Measurements from ENCODE around the gene SETD1A. TPM values are rescaled to one million over a fixed set of nuclear protein-coding genes. Genes with fewer than 3 reads are reported as not detected.

The SETD1A gene
- total and polyA plus RNA-seq, 2 of the 4 experiments (the other 2 are of a cell fraction): 0.54 to 5.8 TPM

- no peak for TF ChIP-seq CHD1 (IDR thresholded peaks at IDR 0.05; ENCODE audit: low read depth, low read length)
Observed at GRCh38 chr16:30979170-30980022, 21.8 kb downstream of the SETD1A start (continued).

GRCh38 chr16:30980023-30980371 is 22.4 kb downstream of the SETD1A start:
- Histone ChIP-seq H2BK20ac (ENCODE audit: low read depth, low read length) (no peak overlapping the region), H3K9me3 (ENCODE audit: control insufficient read depth, insufficient read depth, low read length) (no peaks in the 10 kb centered on the region), H3K4ac (ENCODE audit: low read depth, low read length) (no peak overlapping the region), H3K4me2 (ENCODE audit: low read depth, low read length) (no peak overlapping the region), H2AFZ (replicated peaks; ENCODE audit: low read length, poor library complexity) (no peak overlapping the region), H3K4me1 (ENCODE audit: control insufficient read depth, insufficient read depth, low read length) (no peaks in the 10 kb centered on the region), H3K36me3 (ENCODE audit: control insufficient read depth, insufficient read depth, low read length) (peaks cover 65% of the 10 kb centered on the region), H3K79me1 (ENCODE audit: low read depth in 1 of 2, low read length in 2 of 2) (peaks cover 8 to 12% of the 10 kb centered on the region in 2 experiments; a peak in 2 of 4 replicates), H2BK120ac (ENCODE audit: low read depth, low read length) (no peak overlapping the region), H3K9me1 (ENCODE audit: insufficient read depth, low read length) (no peaks in the 10 kb centered on the region), H2AK9ac (replicated peaks; ENCODE audit: low read depth, low read length, poor library complexity) (no peak overlapping the region), H3K4me3 (ENCODE audit: insufficient read depth, low read depth, low read length) (no peak overlapping the region), H4K20me1 (ENCODE audit: insufficient read depth, low read length) (no peaks in the 10 kb centered on the region; the same call in 1 of the 2 replicates), H3K27ac (ENCODE audit: insufficient read depth, low read length) (no peak overlapping the region), H4K8ac (ENCODE audit: low read depth in 2 of 2, low read length in 2 of 2) (no peak overlapping the region), H3K14ac (replicated peaks; ENCODE audit: low read depth, low read length) (no peak overlapping the region), H3K9ac (ENCODE audit: low read depth, low read length) (no peak overlapping the region), H3K56ac (ENCODE audit: extremely low read depth, insufficient read depth, low read length) (no peak overlapping the region), H2BK15ac (ENCODE audit: low read depth, low read length) (no peak overlapping the region), H3K18ac (ENCODE audit: low read depth, low read length) (no peak overlapping the region), H2AK5ac (ENCODE audit: low read depth, low read length) (no peak overlapping the region), H2BK5ac (ENCODE audit: low read depth, low read length, poor library complexity, severe bottlenecking) (no peak overlapping the region), H4K5ac (ENCODE audit: low read depth, low read length) (no peak overlapping the region), H3K23ac (ENCODE audit: low read depth, low read length) (no peak overlapping the region), H3K27me3 (ENCODE audit: control insufficient read depth, insufficient read depth, low read length) (no peaks in the 10 kb centered on the region), H4K91ac (ENCODE audit: insufficient read depth, low read depth, low read length) (no peak overlapping the region)
- ChIA-PET POLR2A (ENCODE audit: unreplicated experiment) (no interaction called here), CTCF (no interaction called here)
- no TSS peak for BruUV-seq (replicated peaks)
- in situ Hi-C loops (cut with MboI; ENCODE audit: low sequenced_read_pairs): loop anchor here (10.0 to 25.0 kb wide), 3 partner anchors 105 to 885 kb away; partner anchors contain the start of gene PRSS53
- ATAC-seq (ENCODE audit: low read depth) (no peak), DNase-seq (no peak)
- dilution Hi-C loops (cut with HindIII; ENCODE audit: low sequenced_read_pairs, unreplicated experiment): no loop called here
- 98% methylated on average over 4 of the region's 15 CpGs; no CpG with 5 or more reads in 1 of the 2 experiments for WGBS, 2 experiments (ENCODE audit: extremely low coverage in 2 of 2, insufficient read length in 1 of 2)
- intact Hi-C loops (cut with micrococcal nuclease): no loop called here
- TF ChIP-seq ELK1 (IDR thresholded peaks at IDR 0.05; ENCODE audit: borderline replicate concordance, low read depth, low read length) (no peak), MXI1 (IDR thresholded peaks at IDR 0.05; ENCODE audit: borderline replicate concordance, low read depth, low read length) (no peak), USF2 (IDR thresholded peaks at IDR 0.05; ENCODE audit: low read depth, low read length) (no peak), CHD1 (IDR thresholded peaks at IDR 0.05; ENCODE audit: low read depth, low read length) (no peak), CEBPB (IDR thresholded peaks at IDR 0.05; ENCODE audit: low read depth, low read length) (no peak), RFX5 (IDR thresholded peaks at IDR 0.05; ENCODE audit: low read depth, low read length) (no peak), POLR2A (IDR thresholded peaks at IDR 0.05; ENCODE audit: low read depth, low read length) (no peak), MAZ (IDR thresholded peaks at IDR 0.05; ENCODE audit: borderline replicate concordance, low read depth, low read length) (no peak), MAFK (IDR thresholded peaks at IDR 0.05; ENCODE audit: low read depth, low read length) (no peak), CTCF (conservative IDR thresholded peaks at IDR 0.05; ENCODE audit: low read depth, low read length) (no peak), RCOR1 (IDR thresholded peaks at IDR 0.05; ENCODE audit: insufficient replicate concordance, low read length) (no peak), FOS (IDR thresholded peaks at IDR 0.05; ENCODE audit: low read depth, low read length) (no peak), NFE2L2 (IDR thresholded peaks at IDR 0.05; ENCODE audit: low read depth, low read length) (no peak)

Data from IMR-90 (cell line).